Prostate gland (tissue), 2 donors: ENCODE results near the gene KLHL35.

Experiments
- POLR2A ChIP-seq: fragments of 450-650 bp; IDR thresholded peaks from one replicate; pipeline ENCODE4 v1.6.1; 2016; ENCODE audit warnings: antibody characterized with exemption, mild to moderate bottlenecking
- TF ChIP-seq, protein P1 (sequence below), 4 experiments: fragments of 200-600 bp in 2 of 4; fragments of 450-650 bp in 2 of 4; sonication (generic) in 2 of 4; IDR thresholded peaks; 1 replicate in 3 of 4; 2 replicates in 1 of 4; pipeline ENCODE4 v1.5.1; 2016 to 2019; ENCODE audit warnings: antibody characterized with exemption in 4 of 4, mild to moderate bottlenecking in 2 of 4, moderate library complexity in 2 of 4

DNA sequence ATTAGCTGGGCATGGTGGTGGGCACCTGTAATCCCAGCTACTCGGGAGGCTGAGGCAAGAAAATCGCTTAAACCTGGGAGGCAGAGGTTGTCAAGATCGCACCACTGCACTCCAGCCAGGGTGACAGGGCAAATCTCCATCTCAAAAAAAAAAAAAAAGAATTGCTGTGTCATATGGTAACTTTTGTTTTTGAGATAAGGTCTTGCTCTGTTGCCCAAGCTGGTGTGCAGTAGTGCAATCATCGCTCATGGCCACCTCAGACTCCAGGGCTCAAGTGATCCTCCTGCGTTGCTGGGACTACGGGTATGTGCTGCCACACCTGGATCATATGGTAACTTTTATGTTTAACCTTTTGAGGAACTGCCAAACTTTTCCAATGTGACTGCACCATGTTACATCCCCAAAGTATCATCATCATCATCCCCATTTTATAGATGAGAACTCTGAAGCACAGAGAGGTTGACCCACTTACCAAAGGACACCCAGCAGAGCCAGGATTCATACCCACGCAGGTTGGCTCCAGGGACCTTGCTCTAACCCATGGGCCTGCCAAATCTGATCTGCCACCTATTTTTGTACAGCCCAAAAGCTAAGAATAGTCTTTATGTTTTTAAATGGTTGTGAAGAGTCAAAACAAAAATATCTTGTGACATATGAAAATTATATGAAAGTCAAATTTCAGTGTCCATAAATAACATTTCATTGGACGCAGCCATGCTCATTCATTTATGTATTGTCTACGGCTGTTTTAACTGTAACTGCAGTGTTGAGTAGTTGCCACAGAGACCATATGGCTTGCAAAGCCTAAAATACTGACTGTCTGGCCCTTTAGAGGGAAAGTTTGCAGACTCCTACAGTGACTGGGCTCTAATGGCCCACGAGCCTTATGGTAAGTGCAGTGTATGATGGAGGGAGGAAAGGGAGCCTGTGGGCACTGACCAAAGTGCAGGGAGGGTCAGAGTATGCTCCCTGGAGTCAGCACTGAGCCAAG is 47.5 kb upstream of the KLHL35 start:
- TF ChIP-seq POLR2A = no peak
- TF ChIP-seq, protein P1, sequence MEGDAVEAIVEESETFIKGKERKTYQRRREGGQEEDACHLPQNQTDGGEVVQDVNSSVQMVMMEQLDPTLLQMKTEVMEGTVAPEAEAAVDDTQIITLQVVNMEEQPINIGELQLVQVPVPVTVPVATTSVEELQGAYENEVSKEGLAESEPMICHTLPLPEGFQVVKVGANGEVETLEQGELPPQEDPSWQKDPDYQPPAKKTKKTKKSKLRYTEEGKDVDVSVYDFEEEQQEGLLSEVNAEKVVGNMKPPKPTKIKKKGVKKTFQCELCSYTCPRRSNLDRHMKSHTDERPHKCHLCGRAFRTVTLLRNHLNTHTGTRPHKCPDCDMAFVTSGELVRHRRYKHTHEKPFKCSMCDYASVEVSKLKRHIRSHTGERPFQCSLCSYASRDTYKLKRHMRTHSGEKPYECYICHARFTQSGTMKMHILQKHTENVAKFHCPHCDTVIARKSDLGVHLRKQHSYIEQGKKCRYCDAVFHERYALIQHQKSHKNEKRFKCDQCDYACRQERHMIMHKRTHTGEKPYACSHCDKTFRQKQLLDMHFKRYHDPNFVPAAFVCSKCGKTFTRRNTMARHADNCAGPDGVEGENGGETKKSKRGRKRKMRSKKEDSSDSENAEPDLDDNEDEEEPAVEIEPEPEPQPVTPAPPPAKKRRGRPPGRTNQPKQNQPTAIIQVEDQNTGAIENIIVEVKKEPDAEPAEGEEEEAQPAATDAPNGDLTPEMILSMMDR (IDR thresholded peaks at IDR 0.05) = no peak
